IPS-20b (cell line): Measurements from ENCODE around the gene SNX18.

Source experiments
- H3K27ac ChIP-seq: one replicate; pipeline ENCODE4 v1.5.1; 2013; ENCODE audit warnings: low read length
- H3K27me3 ChIP-seq: 2 replicates; pipeline ENCODE4 v1.6.1; 2013; ENCODE audit warnings: mild to moderate bottlenecking, low read length, inconsistent platforms; ENCODE audit not compliant: insufficient read depth
- H3K36me3 ChIP-seq: 2 replicates; pipeline ENCODE4 v1.6.1; 2013; ENCODE audit warnings: low read depth, mild to moderate bottlenecking, inconsistent platforms, low read length, moderate library complexity; ENCODE audit not compliant: insufficient read depth
- H3K4me1 ChIP-seq: 2 replicates; pipeline ENCODE4 v1.6.1; 2013; ENCODE audit warnings: mild to moderate bottlenecking, control low read depth, inconsistent platforms, low read length, moderate library complexity; ENCODE audit not compliant: insufficient read depth
- H3K4me3 ChIP-seq: 2 replicates; pipeline ENCODE4 v1.5.1; 2013; ENCODE audit warnings: mild to moderate bottlenecking, low read length, inconsistent platforms
- H3K9ac ChIP-seq: 2 replicates; pipeline ENCODE4 v1.6.1; 2013; ENCODE audit warnings: low read depth, mild to moderate bottlenecking, inconsistent platforms, low read length, moderate library complexity
- H3K9me3 ChIP-seq: 2 replicates; pipeline ENCODE4 v1.6.1; 2013; ENCODE audit warnings: mild to moderate bottlenecking, low read depth, low read length, inconsistent platforms; ENCODE audit not compliant: insufficient read depth

The SNX18 gene

DNA sequence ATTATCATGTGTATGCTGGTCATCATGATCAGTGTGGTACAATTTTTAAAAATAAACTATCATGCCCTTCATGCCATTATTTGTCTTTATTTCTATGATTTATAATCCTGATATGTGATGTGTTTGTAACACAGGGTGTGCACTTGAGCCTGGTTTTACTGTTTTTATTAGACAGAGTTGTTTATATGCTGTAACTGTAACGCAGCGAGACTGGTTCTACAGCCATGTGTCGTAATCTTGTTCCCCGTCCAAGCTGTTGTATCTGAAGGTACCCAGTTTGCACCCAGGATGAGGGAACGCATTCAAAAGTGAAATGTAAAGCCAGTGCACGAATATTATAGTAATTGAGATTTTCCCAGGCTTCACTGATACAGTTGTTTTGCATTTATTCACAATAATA, 28.2 kb downstream of the SNX18 start:
- Histone ChIP-seq H3K9ac (no peak overlapping the region), H3K27me3 (no peaks in the 10 kb centered on the region), H3K4me1 (no peaks in the 10 kb centered on the region), H3K27ac (no peak overlapping the region), H3K4me3 (no peak overlapping the region), H3K9me3 (no peaks in the 10 kb centered on the region), H3K36me3 (no peaks in the 10 kb centered on the region)

GRCh38 chr5:54547711-54548250, 30.2 kb downstream of the SNX18 start:
- H3K27me3 ChIP-seq, result no peaks in the 10 kb centered on the region
- H3K9me3 ChIP-seq, result no peaks in the 10 kb centered on the region
- H3K4me1 ChIP-seq, result no peaks in the 10 kb centered on the region
- no peak overlapping the region for H3K4me3 ChIP-seq
- H3K9ac ChIP-seq, result no peak overlapping the region
- no peaks in the 10 kb centered on the region for H3K36me3 ChIP-seq
- H3K27ac ChIP-seq, result no peak overlapping the region

GRCh38 chr5:54548565-54548964, 31.0 kb downstream of the SNX18 start:
- H3K9ac ChIP-seq, result no peak overlapping the region
- H3K4me1 ChIP-seq, result no peaks in the 10 kb centered on the region
- no peaks in the 10 kb centered on the region for H3K27me3 ChIP-seq
- H3K4me3 ChIP-seq, result no peak overlapping the region
- no peak overlapping the region for H3K27ac ChIP-seq
- H3K9me3 ChIP-seq, result no peaks in the 10 kb centered on the region
- H3K36me3 ChIP-seq, result no peaks in the 10 kb centered on the region

- Histone ChIP-seq H3K27ac (no peak overlapping the region), H3K9me3 (no peaks in the 10 kb centered on the region), H3K27me3 (no peaks in the 10 kb centered on the region), H3K36me3 (no peaks in the 10 kb centered on the region), H3K9ac (no peak overlapping the region), H3K4me3 (no peak overlapping the region), H3K4me1 (no peaks in the 10 kb centered on the region)
Observed at GRCh38 chr5:54551292-54551691, 33.7 kb downstream of the SNX18 start.

DNA sequence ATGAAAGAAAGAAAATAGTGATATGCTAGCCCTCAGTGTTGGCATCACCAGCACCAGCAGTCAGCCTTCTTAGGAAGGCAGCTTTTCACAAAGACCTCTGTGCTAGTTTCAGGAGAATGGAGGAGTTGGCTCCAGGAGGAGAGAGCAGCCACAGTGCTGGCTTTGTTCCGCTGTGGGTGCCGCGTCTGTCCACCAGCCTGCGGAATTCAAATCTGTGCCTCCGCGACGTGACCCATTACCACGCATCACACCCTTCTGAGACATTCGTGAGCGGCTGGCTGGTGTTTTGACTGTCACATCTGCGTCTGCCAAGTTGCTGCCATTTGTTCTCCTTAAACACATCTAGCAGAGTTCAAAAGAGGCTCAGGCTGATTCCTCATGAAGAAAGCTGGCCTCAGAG, 34.4 kb downstream of the SNX18 start:
- no peak overlapping the region for H3K27ac ChIP-seq
- H3K4me1 ChIP-seq, result no peaks in the 10 kb centered on the region
- no peaks in the 10 kb centered on the region for H3K9me3 ChIP-seq
- no peak overlapping the region for H3K9ac ChIP-seq
- H3K27me3 ChIP-seq, result no peaks in the 10 kb centered on the region
- no peak overlapping the region for H3K4me3 ChIP-seq
- no peaks in the 10 kb centered on the region for H3K36me3 ChIP-seq

- Histone ChIP-seq H3K27ac (no peak overlapping the region), H3K9me3 (no peaks in the 10 kb centered on the region), H3K4me3 (no peak overlapping the region), H3K27me3 (no peaks in the 10 kb centered on the region), H3K9ac (no peak overlapping the region), H3K4me1 (no peaks in the 10 kb centered on the region), H3K36me3 (no peaks in the 10 kb centered on the region)
Observed at GRCh38 chr5:54552446-54552845, 34.9 kb downstream of the SNX18 start.

- no peak overlapping the region for H3K4me3 ChIP-seq
- H3K27ac ChIP-seq, result no peak overlapping the region
Observed at GRCh38 chr5:54553659-54554207, 36.2 kb downstream of the SNX18 start.

DNA sequence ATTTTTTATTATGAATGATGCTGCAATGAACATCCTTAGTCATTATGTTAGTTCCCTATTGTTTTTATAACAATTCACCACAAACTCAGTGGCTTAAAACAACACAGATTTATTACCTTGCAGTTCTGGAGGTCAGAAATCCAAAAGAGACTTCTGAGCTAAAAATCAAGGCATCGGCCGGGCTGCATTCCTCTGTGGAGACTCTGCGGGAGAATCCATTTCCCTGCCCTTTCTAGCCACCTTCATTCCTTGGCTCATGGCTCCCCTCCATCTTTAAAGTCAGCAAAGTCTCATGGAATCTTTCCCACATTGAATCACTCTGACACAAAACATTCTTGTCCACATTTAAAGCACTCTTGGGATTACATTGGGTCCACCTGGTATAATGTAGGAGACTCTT, 38.6 kb downstream of the SNX18 start:
- no peaks in the 10 kb centered on the region for H3K4me1 ChIP-seq
- H3K36me3 ChIP-seq, result no peaks in the 10 kb centered on the region
- no peak overlapping the region for H3K9ac ChIP-seq
- H3K4me3 ChIP-seq, result no peak overlapping the region
- no peaks in the 10 kb centered on the region for H3K27me3 ChIP-seq
- no peaks in the 10 kb centered on the region for H3K9me3 ChIP-seq
- no peak overlapping the region for H3K27ac ChIP-seq

More at GRCh38 chr5:54553659-54554207, 36.2 kb downstream of the SNX18 start:
- no peaks in the 10 kb centered on the region for H3K4me1 ChIP-seq
- no peak overlapping the region for H3K9ac ChIP-seq
- H3K36me3 ChIP-seq, result no peaks in the 10 kb centered on the region
- no peaks in the 10 kb centered on the region for H3K9me3 ChIP-seq
- H3K27me3 ChIP-seq, result no peaks in the 10 kb centered on the region

GRCh38 chr5:54558362-54558761, 40.8 kb downstream of the SNX18 start:
- Histone ChIP-seq H3K4me1 (no peaks in the 10 kb centered on the region), H3K27ac (no peak overlapping the region), H3K9me3 (no peaks in the 10 kb centered on the region), H3K27me3 (no peaks in the 10 kb centered on the region), H3K9ac (no peak overlapping the region), H3K4me3 (no peak overlapping the region), H3K36me3 (no peaks in the 10 kb centered on the region)

DNA sequence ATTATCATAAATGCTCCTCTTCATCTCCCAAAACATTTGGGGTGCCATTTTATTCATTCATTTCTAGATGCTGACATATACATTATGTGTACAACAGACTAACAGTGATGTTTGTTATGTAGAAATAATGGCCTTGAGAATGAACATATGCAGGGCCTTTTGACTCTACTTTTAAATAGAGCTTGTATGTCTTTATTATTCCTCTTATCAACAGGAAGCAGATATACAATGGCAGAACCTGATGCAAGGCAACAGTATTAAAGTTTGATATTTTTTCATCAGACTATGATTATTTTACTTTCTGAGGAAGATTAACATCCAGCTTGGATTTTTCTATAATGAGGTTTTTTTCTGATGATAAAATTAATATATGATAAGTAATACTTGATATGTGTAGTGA, 44.1 kb downstream of the SNX18 start:
- no peaks in the 10 kb centered on the region for H3K36me3 ChIP-seq
- H3K4me3 ChIP-seq, result no peak overlapping the region
- no peaks in the 10 kb centered on the region for H3K27me3 ChIP-seq
- H3K4me1 ChIP-seq, result no peaks in the 10 kb centered on the region
- H3K27ac ChIP-seq, result no peak overlapping the region
- no peak overlapping the region for H3K9ac ChIP-seq
- H3K9me3 ChIP-seq, result no peaks in the 10 kb centered on the region

GRCh38 chr5:54563083-54563761, 45.7 kb downstream of the SNX18 start:
- H3K27me3 ChIP-seq, result no peaks in the 10 kb centered on the region
- H3K4me3 ChIP-seq, result no peak overlapping the region
- H3K4me1 ChIP-seq, result no peaks in the 10 kb centered on the region
- no peak overlapping the region for H3K9ac ChIP-seq
- no peaks in the 10 kb centered on the region for H3K36me3 ChIP-seq
- H3K9me3 ChIP-seq, result no peaks in the 10 kb centered on the region; the same call in 1 of the 2 replicates
- no peak overlapping the region for H3K27ac ChIP-seq

DNA sequence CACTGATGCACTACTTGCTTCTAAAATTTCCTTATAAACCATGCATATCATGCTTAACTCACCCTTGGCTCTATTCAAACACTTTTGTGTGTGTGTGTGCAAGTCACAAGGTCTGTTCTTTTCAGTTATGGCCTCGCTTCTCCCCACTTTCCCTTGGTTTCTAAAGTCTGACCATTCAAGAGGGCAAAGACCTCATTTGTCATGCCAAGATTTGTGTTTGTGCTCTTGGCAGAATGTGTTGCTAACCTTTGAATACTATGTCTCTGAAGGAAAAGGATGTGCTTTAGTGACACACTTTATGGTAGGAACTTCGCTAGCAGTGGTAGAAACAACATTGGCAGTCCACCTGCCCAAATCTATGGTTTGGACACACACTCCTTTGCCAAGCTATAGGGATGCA, 50.4 kb downstream of the SNX18 start:
- H3K4me3 ChIP-seq, result no peak overlapping the region
- H3K9me3 ChIP-seq, result no peaks in the 10 kb centered on the region; the same call in 1 of the 2 replicates
- H3K27ac ChIP-seq, result no peak overlapping the region
- no peaks in the 10 kb centered on the region for H3K36me3 ChIP-seq
- H3K27me3 ChIP-seq, result no peaks in the 10 kb centered on the region
- H3K4me1 ChIP-seq, result no peaks in the 10 kb centered on the region; the same call in 1 of the 2 replicates
- H3K9ac ChIP-seq, result no peak overlapping the region
